ENCODE data around the gene SPC24. TPM values are rescaled to one million over a fixed set of nuclear protein-coding genes. Genes with fewer than 3 reads are reported as not detected.

Gene SPC24
- total RNA-seq, 4 donors from 2014 or later = 1.8 to 21.8 (median 2.6) TPM

DNA sequence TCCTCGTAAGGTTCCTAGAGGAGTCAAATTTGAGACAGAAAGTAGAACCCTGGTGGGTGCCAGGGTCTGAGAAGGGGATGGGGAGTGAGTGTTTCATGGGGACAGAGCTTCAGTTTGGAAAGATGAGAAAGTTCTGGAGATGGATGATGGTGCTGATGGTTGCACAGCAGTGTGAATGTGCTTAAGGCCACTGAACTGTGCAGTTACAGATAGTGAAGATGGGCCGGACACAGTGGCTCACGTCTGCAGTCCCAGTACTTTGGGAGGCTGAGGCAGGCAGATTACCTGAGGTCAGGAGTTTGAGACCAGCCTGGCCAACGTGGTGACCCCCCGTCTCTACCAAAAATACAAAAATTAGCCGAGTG lies 917 bp downstream of the SPC24 start:
- Histone ChIP-seq H3K27ac (peak overlapping the region in 1 of 2 donors; percentile 88), H3K4me3 (no peak overlapping the region), H3K27me3 (no peaks in the 10 kb centered on the region), H3K9me3 (no peaks in the 10 kb centered on the region), H3K36me3 (no peaks in the 10 kb centered on the region), H3K4me1 (peaks cover 6 to 14% of the 10 kb centered on the region in 2 donors)
- intact Hi-C loops (cut with DNase I; ENCODE audit: low total_unique reads) = no loop called here
- TF ChIP-seq POLR2A (IDR thresholded peaks at IDR 0.05) = no peak
- no peak for TF ChIP-seq CTCF (IDR thresholded peaks at IDR 0.05)
- DNase-seq = no peak

- no peak for TF ChIP-seq CTCF (IDR thresholded peaks at IDR 0.05)
- no peak for TF ChIP-seq POLR2A (IDR thresholded peaks at IDR 0.05)
Measured at GRCh38 chr19:11152318-11153062, 3.1 kb downstream of the SPC24 start.

GRCh38 chr19:11151181-11151580 lies 4.4 kb downstream of the SPC24 start:
- no peaks in the 10 kb centered on the region for H3K9me3 ChIP-seq
- no peak for DNase-seq
- intact Hi-C loops (cut with DNase I; ENCODE audit: low total_unique reads) = no loop called here

More at GRCh38 chr19:11152318-11153062, 3.1 kb downstream of the SPC24 start:
- intact Hi-C loops (cut with DNase I; ENCODE audit: low total_unique reads) = no loop called here
- H3K9me3 ChIP-seq = no peaks in the 10 kb centered on the region
- peak overlapping the region; percentile 88 to 89 for H3K27ac ChIP-seq
- DNase-seq = peak; percentile 87 to 93
- H3K4me3 ChIP-seq = no peak overlapping the region
- peaks cover 6 to 14% of the 10 kb centered on the region in 2 donors for H3K4me1 ChIP-seq
- H3K27me3 ChIP-seq = no peaks in the 10 kb centered on the region
- no peaks in the 10 kb centered on the region for H3K36me3 ChIP-seq

DNA sequence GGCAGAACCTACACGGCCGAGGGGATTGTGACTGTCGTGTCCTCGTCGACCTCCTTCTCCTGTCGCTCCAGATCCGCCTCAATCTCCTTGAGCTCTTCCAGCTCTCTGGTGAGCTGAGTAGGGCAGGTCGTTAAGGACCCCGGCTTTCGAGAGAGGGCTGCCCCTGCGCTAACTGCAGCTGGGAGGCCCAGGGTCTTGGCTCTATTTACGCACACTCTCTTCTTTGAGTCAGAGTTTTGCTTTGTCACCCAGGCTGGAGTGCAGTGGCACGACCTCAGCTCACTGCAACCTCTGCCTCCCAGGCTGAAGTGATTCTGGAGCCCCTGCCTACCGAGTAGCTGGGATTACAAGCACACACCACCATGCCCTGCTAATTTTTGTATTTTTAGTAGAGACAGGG lies 7.6 kb downstream of the SPC24 start:
- intact Hi-C loops (cut with DNase I; ENCODE audit: low total_unique reads) = no loop called here
- no peak for TF ChIP-seq POLR2A (IDR thresholded peaks at IDR 0.05)
- no peak for TF ChIP-seq CTCF (IDR thresholded peaks at IDR 0.05)
- H3K27ac ChIP-seq = peak overlapping the region in 1 of 2 donors; percentile 63

More at GRCh38 chr19:11151181-11151580, 4.4 kb downstream of the SPC24 start:
- H3K27me3 ChIP-seq = no peaks in the 10 kb centered on the region
- H3K4me1 ChIP-seq = peaks cover 2 to 14% of the 10 kb centered on the region in 2 donors
- no peak overlapping the region for H3K4me3 ChIP-seq
- peak overlapping the region; percentile 88 to 89 for H3K27ac ChIP-seq
- no peaks in the 10 kb centered on the region for H3K36me3 ChIP-seq
- no peak for TF ChIP-seq POLR2A (IDR thresholded peaks at IDR 0.05)
- TF ChIP-seq CTCF (IDR thresholded peaks at IDR 0.05) = no peak

DNA sequence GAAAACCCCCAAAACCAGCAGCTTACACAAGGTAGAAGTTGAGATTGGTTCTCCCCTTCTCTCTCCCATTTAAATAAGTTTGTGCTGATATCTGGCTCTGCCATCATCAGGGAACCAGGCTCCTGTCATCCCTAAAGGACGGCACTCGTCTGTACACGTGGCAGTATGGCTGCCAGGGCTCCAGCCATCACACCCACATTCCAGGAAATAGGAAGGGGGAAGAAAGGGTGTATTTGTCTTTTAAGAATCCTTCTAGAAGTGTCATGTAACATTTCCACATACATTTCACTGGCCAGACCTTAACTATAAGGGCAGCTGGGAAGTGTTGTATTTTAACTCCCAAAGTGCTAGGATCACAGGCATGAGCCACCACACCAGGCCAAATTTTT lies 10.1 kb downstream of the SPC24 start:
- no peaks in the 10 kb centered on the region for H3K36me3 ChIP-seq
- peak overlapping the region; percentile 95 to 99 for H3K27ac ChIP-seq
- H3K27me3 ChIP-seq = no peaks in the 10 kb centered on the region
- peaks cover 0 to 22% of the 10 kb centered on the region in 2 donors for H3K4me1 ChIP-seq
- TF ChIP-seq POLR2A (IDR thresholded peaks at IDR 0.05) (no peak), CTCF (IDR thresholded peaks at IDR 0.05) (no peak)
- no peak overlapping the region for H3K4me3 ChIP-seq
- DNase-seq = no peak
- H3K9me3 ChIP-seq = no peaks in the 10 kb centered on the region
- intact Hi-C loops (cut with DNase I; ENCODE audit: low total_unique reads) = no loop called here

More for the DNA sequence above, 7.6 kb downstream of the SPC24 start:
- H3K4me3 ChIP-seq = no peak overlapping the region
- H3K27me3 ChIP-seq = no peaks in the 10 kb centered on the region
- no peaks in the 10 kb centered on the region for H3K9me3 ChIP-seq
- H3K4me1 ChIP-seq = peaks cover 0 to 19% of the 10 kb centered on the region in 2 donors
- DNase-seq = no peak
- no peaks in the 10 kb centered on the region for H3K36me3 ChIP-seq
